Measurements from ENCODE around the gene GALNT17.

DNA sequence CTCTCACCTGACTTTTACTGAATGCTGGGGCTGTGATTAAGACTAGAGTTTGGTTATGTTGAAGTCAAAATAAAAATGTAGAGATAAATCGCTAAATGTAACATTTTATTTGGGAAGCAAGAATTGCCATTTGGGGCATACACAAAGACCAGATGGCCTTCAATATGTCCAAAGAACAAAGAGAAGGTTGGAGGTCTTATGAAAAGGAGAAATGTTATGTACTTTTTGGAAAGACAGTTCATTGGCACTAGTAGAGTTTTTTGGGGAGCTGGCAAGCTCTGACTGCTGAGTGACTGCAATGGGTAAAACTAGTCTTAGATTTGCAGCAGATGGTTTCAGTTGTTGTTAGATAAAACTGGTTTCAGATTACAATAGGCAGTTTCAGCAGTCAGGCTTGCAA is 35.6 kb upstream of the GALNT17 start:
- TF ChIP-seq, protein P1, sequence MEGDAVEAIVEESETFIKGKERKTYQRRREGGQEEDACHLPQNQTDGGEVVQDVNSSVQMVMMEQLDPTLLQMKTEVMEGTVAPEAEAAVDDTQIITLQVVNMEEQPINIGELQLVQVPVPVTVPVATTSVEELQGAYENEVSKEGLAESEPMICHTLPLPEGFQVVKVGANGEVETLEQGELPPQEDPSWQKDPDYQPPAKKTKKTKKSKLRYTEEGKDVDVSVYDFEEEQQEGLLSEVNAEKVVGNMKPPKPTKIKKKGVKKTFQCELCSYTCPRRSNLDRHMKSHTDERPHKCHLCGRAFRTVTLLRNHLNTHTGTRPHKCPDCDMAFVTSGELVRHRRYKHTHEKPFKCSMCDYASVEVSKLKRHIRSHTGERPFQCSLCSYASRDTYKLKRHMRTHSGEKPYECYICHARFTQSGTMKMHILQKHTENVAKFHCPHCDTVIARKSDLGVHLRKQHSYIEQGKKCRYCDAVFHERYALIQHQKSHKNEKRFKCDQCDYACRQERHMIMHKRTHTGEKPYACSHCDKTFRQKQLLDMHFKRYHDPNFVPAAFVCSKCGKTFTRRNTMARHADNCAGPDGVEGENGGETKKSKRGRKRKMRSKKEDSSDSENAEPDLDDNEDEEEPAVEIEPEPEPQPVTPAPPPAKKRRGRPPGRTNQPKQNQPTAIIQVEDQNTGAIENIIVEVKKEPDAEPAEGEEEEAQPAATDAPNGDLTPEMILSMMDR (IDR thresholded peaks at IDR 0.05), result no peak
- TF ChIP-seq POLR2A (IDR thresholded peaks at IDR 0.05; ENCODE audit: low read depth) (no peak), EP300 (IDR thresholded peaks at IDR 0.05) (no peak), POLR2AphosphoS5 (IDR thresholded peaks at IDR 0.05) (no peak)

Data from esophagus muscularis mucosa (tissue), 4 donors.